Measurements from ENCODE around the gene SLC37A1.

DNA sequence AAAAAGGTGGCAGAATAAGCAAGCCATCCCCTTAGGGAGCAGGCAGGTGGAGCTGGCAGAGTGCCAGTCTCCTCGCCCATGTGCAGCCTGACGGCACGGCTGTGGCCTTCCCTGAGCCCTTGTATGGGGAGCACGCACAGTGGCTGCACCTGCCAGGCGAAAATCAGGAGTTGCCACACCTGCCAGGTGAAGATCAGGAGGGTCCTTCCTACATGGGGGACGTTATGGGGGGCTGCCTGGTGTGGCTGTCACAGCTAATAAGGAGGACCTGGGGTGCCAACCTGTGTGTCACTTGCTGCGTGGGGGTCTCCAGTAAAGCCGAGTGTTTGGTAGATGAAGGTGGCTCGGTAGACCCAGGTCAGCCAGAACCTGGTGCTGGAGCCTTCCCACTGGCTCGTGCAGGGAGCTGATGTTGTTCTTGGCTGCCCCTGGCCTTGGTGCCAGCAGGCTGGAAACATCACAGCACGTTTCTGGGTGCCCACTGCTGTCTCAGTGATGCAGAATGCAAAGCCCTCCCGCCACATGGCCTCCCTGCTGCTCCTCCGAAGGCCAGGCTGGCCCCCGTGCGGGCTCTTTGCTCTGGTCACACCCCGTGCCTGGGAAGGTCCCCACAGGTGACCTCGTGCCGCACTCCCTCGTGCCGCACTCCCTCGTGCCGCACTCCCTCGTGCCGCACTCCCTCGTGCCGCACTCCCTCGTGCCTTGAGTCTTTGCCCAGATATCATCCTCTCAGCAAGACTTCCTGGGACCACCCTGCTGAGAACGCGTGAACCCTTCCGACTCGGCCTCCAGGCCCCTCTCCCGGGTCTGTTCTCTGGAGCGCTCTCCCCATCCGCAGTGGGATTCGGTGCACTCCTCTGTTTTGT, 55.4 kb downstream of the SLC37A1 start:
- TF ChIP-seq, protein P1, sequence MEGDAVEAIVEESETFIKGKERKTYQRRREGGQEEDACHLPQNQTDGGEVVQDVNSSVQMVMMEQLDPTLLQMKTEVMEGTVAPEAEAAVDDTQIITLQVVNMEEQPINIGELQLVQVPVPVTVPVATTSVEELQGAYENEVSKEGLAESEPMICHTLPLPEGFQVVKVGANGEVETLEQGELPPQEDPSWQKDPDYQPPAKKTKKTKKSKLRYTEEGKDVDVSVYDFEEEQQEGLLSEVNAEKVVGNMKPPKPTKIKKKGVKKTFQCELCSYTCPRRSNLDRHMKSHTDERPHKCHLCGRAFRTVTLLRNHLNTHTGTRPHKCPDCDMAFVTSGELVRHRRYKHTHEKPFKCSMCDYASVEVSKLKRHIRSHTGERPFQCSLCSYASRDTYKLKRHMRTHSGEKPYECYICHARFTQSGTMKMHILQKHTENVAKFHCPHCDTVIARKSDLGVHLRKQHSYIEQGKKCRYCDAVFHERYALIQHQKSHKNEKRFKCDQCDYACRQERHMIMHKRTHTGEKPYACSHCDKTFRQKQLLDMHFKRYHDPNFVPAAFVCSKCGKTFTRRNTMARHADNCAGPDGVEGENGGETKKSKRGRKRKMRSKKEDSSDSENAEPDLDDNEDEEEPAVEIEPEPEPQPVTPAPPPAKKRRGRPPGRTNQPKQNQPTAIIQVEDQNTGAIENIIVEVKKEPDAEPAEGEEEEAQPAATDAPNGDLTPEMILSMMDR (IDR thresholded peaks at IDR 0.05 in 8 of 11, conservative IDR thresholded peaks at IDR 0.05 in 3 of 11) = no peak
- TF ChIP-seq POLR2A (IDR thresholded peaks at IDR 0.05) (no peak), POLR2AphosphoS5 (IDR thresholded peaks at IDR 0.05) (no peak)

Data from spleen (tissue), 7 donors.